ENCODE measurements around the gene MYADML2. TPM values are rescaled to one million over a fixed set of nuclear protein-coding genes. Genes with fewer than 3 reads are reported as not detected.

Gene MYADML2
- total RNA-seq, 2 donors from 2014 or later: 0.27 TPM; not detected in 1

DNA sequence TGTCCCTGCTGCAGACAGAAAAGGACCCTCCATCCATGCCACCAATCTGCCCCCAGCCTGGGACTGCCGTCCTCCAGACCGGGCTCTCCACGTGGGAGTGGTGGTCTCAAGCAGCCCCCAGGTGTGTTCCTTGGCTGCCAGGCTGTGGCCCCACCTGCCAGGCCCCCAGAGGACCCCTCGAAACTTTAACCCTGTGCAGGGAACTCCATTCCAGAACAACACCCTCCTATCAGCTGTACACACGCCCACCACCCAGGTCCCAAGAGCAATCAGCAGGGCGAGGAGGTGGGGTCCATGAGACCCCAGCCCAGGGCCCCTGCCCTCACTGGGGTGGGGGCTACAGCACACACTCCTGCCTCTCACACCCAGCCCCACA is 11.3 kb downstream of the MYADML2 start:
- Histone ChIP-seq H3K27me3 (no peaks in the 10 kb centered on the region), H3K9ac (ENCODE audit: low read depth in 2 of 2, low read length in 2 of 2) (no peak overlapping the region), H3K27ac (no peak overlapping the region), H3K36me3 (no peaks in the 10 kb centered on the region), H3K9me3 (no peaks in the 10 kb centered on the region), H3K4me3 (no peak overlapping the region), H3K4me1 (peaks cover 4% of the 10 kb centered on the region)
- intact Hi-C loops (cut with DNase I): no loop called here
- TF ChIP-seq, protein P1, sequence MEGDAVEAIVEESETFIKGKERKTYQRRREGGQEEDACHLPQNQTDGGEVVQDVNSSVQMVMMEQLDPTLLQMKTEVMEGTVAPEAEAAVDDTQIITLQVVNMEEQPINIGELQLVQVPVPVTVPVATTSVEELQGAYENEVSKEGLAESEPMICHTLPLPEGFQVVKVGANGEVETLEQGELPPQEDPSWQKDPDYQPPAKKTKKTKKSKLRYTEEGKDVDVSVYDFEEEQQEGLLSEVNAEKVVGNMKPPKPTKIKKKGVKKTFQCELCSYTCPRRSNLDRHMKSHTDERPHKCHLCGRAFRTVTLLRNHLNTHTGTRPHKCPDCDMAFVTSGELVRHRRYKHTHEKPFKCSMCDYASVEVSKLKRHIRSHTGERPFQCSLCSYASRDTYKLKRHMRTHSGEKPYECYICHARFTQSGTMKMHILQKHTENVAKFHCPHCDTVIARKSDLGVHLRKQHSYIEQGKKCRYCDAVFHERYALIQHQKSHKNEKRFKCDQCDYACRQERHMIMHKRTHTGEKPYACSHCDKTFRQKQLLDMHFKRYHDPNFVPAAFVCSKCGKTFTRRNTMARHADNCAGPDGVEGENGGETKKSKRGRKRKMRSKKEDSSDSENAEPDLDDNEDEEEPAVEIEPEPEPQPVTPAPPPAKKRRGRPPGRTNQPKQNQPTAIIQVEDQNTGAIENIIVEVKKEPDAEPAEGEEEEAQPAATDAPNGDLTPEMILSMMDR (IDR thresholded peaks at IDR 0.05): no peak
- no peak for DNase-seq

DNA sequence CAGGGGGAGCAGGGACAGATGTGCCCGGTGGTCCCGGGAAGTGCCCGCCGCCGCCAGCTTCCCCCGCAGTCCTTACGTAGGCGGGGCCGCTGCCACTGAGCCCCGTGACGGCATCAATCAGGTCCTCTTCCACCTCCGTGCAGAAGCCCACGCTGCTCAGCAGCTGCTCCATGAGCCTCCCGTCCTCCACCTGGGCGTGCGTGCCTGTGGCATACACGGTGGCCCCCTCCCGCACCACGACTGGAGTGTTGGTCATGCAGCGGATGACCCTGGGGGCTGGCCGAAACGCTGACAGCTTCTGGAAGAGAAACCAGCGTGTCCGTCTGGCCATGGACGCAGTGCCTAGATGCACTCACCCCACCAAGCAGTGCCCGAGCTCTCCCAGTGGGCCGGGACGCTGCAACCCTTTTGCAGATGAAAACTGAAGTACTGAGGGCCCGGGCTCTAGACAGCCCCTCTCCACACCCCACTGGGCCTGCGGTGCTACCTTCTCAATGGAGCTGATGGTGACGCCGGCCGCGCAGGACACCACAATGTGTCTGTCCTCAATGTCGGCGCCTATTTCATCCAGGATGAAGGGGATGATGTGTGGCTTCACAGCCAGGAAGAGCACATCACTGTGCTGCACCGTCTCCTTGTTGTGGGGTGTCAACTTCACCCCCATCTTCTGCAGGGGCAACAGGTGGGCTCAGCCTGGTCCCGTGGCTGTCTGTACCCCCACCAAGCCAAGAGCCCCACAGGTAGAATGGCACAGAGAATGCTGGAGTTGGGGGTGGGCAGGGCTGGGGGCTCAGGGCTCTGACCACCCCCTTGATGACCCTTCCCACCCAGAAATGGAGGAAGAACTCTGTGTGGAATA is 12.0 kb downstream of the MYADML2 start:
- H3K9me3 ChIP-seq: no peaks in the 10 kb centered on the region
- no peak overlapping the region for H3K4me3 ChIP-seq
- TF ChIP-seq, protein P1 (IDR thresholded peaks at IDR 0.05): no peak
- no peak for DNase-seq
- H3K4me1 ChIP-seq: peaks cover 4% of the 10 kb centered on the region
- no peaks in the 10 kb centered on the region for H3K36me3 ChIP-seq
- no peak overlapping the region for H3K9ac ChIP-seq (ENCODE audit: low read depth in 2 of 2, low read length in 2 of 2)
- no peaks in the 10 kb centered on the region for H3K27me3 ChIP-seq
- no peak overlapping the region for H3K27ac ChIP-seq
- intact Hi-C loops (cut with DNase I): no loop called here

DNA sequence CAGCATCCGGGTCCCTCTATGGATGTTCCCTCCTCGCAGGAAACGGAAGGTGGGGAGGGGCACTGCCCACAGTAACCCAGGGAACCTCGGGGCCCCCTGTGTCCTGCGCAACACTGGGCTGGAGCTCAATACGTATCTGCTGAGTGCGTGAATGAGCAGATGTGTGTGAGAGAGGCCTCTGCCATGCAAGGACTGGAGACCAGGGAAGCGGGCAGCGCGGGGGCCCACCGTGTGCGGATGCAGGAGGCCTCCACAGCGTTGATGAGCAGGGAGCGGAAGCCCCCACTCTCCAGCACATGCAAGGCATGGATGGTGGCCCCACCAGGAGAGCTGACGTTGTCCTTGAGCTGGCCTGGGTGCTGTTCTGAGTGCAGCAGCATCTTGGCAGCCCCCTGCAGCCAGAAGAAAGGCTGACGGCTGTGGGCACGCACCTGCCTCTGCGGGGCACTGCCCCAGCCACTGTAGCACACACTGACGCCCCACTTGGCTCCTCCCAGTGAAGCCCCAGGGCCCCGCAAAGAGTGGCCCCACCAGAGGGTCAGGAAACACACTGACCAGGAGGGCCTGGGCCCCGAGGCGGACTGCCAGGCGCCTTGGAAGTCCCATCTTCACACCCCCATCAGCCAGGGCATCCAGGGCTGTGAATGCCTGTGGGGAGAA is 12.8 kb downstream of the MYADML2 start:
- intact Hi-C loops (cut with DNase I): no loop called here
- Histone ChIP-seq H3K4me3 (no peak overlapping the region), H3K27ac (no peak overlapping the region), H3K4me1 (peaks cover 4% of the 10 kb centered on the region), H3K27me3 (peaks cover under 1% of the 10 kb centered on the region), H3K36me3 (no peaks in the 10 kb centered on the region), H3K9me3 (no peaks in the 10 kb centered on the region), H3K9ac (ENCODE audit: low read depth in 2 of 2, low read length in 2 of 2) (no peak overlapping the region)
- TF ChIP-seq, protein P1 (IDR thresholded peaks at IDR 0.05): no peak
- no peak for DNase-seq

DNA sequence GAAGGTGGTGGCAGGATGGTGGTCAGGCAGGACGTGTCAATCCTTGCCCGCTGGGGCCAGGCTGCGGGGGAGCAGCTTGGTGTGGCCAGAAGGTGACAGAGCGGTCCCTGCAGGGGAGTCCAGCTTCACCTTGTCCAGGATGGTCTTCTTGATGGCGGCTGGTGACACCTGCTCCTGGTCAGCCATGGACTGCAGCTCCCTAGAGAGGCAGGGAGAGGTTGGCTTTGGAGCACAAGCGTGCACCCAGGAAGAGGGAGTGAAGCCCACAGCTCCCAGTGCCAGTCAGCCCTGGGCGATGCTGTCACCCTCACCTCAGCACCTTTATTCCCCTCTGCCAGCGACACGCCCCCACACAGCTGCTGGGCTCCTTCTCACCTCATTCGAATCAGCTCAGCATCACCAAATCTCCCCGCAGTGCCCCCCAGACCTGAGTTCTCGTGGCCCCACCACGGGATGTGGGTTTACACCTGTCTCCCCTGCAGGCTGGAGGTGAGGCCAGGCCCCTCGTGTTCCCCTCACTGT is 13.8 kb downstream of the MYADML2 start:
- Histone ChIP-seq H3K27ac (no peak overlapping the region), H3K36me3 (no peaks in the 10 kb centered on the region), H3K4me3 (no peak overlapping the region), H3K27me3 (peaks cover 9% of the 10 kb centered on the region), H3K9me3 (no peaks in the 10 kb centered on the region), H3K9ac (ENCODE audit: low read depth in 2 of 2, low read length in 2 of 2) (no peak overlapping the region), H3K4me1 (peaks cover 7% of the 10 kb centered on the region)
- no peak for DNase-seq
- TF ChIP-seq, protein P1 (IDR thresholded peaks at IDR 0.05): no peak
- intact Hi-C loops (cut with DNase I): no loop called here

DNA sequence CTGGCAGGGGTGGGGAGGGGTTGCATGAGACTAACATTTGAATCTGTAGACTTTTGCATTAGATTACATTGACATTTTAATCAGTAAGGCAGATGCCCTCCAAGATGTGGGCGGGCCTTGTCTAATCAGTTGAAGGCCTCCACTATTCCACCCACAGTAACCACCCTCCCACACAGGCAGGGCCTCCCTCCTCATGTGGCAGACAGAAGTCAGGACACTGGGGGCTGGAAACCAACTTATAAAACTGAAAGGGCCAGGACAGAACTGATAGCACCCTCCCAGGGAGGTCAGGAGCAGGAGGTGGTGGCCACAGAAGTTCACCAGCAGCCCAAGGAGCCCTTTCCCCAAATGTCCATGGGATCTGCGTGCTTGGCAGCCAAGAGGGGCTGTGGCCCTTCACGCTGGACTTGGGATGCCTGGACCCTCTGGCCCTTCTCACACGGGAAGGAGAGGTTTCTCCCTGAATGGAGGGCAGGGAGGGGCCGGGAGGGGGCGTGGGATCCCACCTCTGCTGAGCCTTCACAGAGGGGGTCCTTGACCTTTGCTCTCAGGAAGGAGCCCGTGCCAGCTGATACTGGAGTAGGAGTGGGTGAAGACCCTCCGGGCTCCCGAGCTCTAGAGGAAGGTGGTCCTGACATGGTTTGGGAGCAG is 14.6 kb downstream of the MYADML2 start:
- H3K4me1 ChIP-seq: peaks cover 6% of the 10 kb centered on the region
- intact Hi-C loops (cut with DNase I): no loop called here
- DNase-seq: peak; percentile 18
- no peak overlapping the region for H3K9ac ChIP-seq (ENCODE audit: low read depth in 2 of 2, low read length in 2 of 2)
- peaks cover 9% of the 10 kb centered on the region for H3K27me3 ChIP-seq
- TF ChIP-seq, protein P1 (IDR thresholded peaks at IDR 0.05): no peak
- H3K27ac ChIP-seq: no peak overlapping the region
- no peak overlapping the region for H3K4me3 ChIP-seq
- H3K36me3 ChIP-seq: no peaks in the 10 kb centered on the region
- H3K9me3 ChIP-seq: no peaks in the 10 kb centered on the region
